Activated CD8-positive, alpha-beta T cell treated with anti-CD3 and anti-CD28 coated beads, Interleukin-2, amount 10 ng/mL, durations not matched to agents 7 days and 5 days (primary cell): Measurements from ENCODE around the gene ARSI. TPM values are rescaled to one million over a fixed set of nuclear protein-coding genes. Genes with fewer than 3 reads are reported as not detected.

Experiments used
- ATAC-seq: fragments of 150-1000 bp; cut with Tn5 transposase; one replicate; pipeline ENCODE4 v1.10.0; 2021; ENCODE audit warnings: moderate library complexity
- CTCF ChIA-PET: fragments of 350-600 bp; sonication (Branson Sonifier 250); formaldehyde crosslinking; loops from one replicate; lab custom pipeline; 2021; ENCODE audit warnings: antibody characterized with exemption; lab: Charles Lee
- POLR2A ChIA-PET: fragments of 350-600 bp; sonication (Branson Sonifier 250); formaldehyde crosslinking; loops from one replicate; lab custom pipeline; 2021; ENCODE audit warnings: antibody characterized with exemption; lab: Charles Lee
- DNase-seq: peaks from one replicate; pipeline ENCODE4 v3.0.0-alpha.2; 2020
- H3K27ac Mint-ChIP-seq: one replicate; pipeline ENCODE4 v1.8.0; 2021; ENCODE audit warnings: mild to moderate bottlenecking, mixed read lengths
- H3K27me3 Mint-ChIP-seq: one replicate; pipeline ENCODE4 v1.8.0; 2021; ENCODE audit warnings: low read depth, mixed read lengths
- H3K36me3 Mint-ChIP-seq: one replicate; pipeline ENCODE4 v1.8.0; 2021; ENCODE audit warnings: low read depth, mixed read lengths
- H3K4me1 Mint-ChIP-seq: one replicate; pipeline ENCODE4 v1.8.0; 2021; ENCODE audit warnings: low read depth, mixed read lengths
- H3K4me3 Mint-ChIP-seq: one replicate; pipeline ENCODE4 v1.8.0; 2021; ENCODE audit warnings: mild to moderate bottlenecking, mixed read lengths
- H3K9me3 Mint-ChIP-seq: one replicate; pipeline ENCODE4 v1.8.0; 2022; ENCODE audit warnings: mixed read lengths; ENCODE audit not compliant: insufficient read depth
- total RNA-seq, 2 experiments: library from RNA; stranded (reverse); gene quantifications; one replicate each; pipeline ENCODE4 v1.2.3, GENCODE V29; 2021

The ARSI gene
- total RNA-seq, 2 experiments from 2014 or later, result not detected

GRCh38 chr5:150246429-150246828, 56.3 kb downstream of the ARSI start:
- H3K27me3 Mint-ChIP-seq, result no peaks in the 10 kb centered on the region
- ChIA-PET CTCF (no interaction called here), POLR2A (no interaction called here)

More at GRCh38 chr5:150246429-150246828, 56.3 kb downstream of the ARSI start:
- no peak for DNase-seq
- no peaks in the 10 kb centered on the region for H3K4me1 Mint-ChIP-seq
- no peak overlapping the region for H3K4me3 Mint-ChIP-seq
- no peak overlapping the region for H3K27ac Mint-ChIP-seq
- ATAC-seq, result no peak
- no peaks in the 10 kb centered on the region for H3K36me3 Mint-ChIP-seq
- no peaks in the 10 kb centered on the region for H3K9me3 Mint-ChIP-seq

Other genes starting within 250 kb of the ARSI start
- not detected for gene CSF1R, start 216.4 kb downstream of the ARSI start, total RNA-seq
- gene PDGFRB, start 147.1 kb downstream of the ARSI start, total RNA-seq, result 10 to 100 TPM; 47.0 to 49.0 TPM
- not detected for gene CDX1, start 136.1 kb downstream of the ARSI start, total RNA-seq
- gene SLC6A7, start 112.8 kb downstream of the ARSI start, total RNA-seq, result not detected
- gene CAMK2A, start 13.1 kb downstream of the ARSI start, total RNA-seq, result not detected
- 10 to 100 TPM; 79.0 to 81.3 TPM for gene TCOF1, start 54.8 kb upstream of the ARSI start, total RNA-seq
- 100 to 1,000 TPM; 395 to 407 TPM for gene CD74, start 110.0 kb upstream of the ARSI start, total RNA-seq
- gene RPS14, start 146.8 kb upstream of the ARSI start, total RNA-seq, result 1,000 to 10,000 TPM; 2,046 to 2,123 TPM
- under 1 TPM; 0.63 TPM for gene NDST1, start 205.2 kb upstream of the ARSI start, total RNA-seq